Nucleus accumbens (tissue), 56 donors: Measurements from ENCODE around the gene CCNK.

Experiments used
- DNase-seq, 56 donors: peaks; one replicate each; lab custom pipeline; 2025; lab: John Stamatoyannopoulos, UW

Gene CCNK

GRCh38 chr14:99532310-99532709 lies 51.1 kb downstream of the CCNK start:
- DNase-seq = no peak

- DNase-seq = peak in 1 of 56 donors; percentile 26
Measured at GRCh38 chr14:99534333-99534732, 53.1 kb downstream of the CCNK start.

GRCh38 chr14:99534863-99535262 lies 53.7 kb downstream of the CCNK start:
- DNase-seq = peak in 30 of 56 donors; percentile 12 to 70 (median 34)

- DNase-seq = no peak
Measured at GRCh38 chr14:99535448-99535847, 54.2 kb downstream of the CCNK start.

- DNase-seq = no peak
Measured at GRCh38 chr14:99535908-99536778, 54.9 kb downstream of the CCNK start.

GRCh38 chr14:99537399-99537798 lies 56.2 kb downstream of the CCNK start:
- DNase-seq = peak in 2 of 56 donors; percentile 18 to 32

- no peak for DNase-seq
Measured at GRCh38 chr14:99538275-99538674, 57.1 kb downstream of the CCNK start.

- DNase-seq = no peak
Measured at GRCh38 chr14:99538733-99539132, 57.5 kb downstream of the CCNK start.

GRCh38 chr14:99539491-99539890 lies 58.3 kb downstream of the CCNK start:
- DNase-seq = no peak

- no peak for DNase-seq
Measured at GRCh38 chr14:99540196-99541032, 59.2 kb downstream of the CCNK start.

- no peak for DNase-seq
Measured at GRCh38 chr14:99541211-99541610, 60.0 kb downstream of the CCNK start.

GRCh38 chr14:99541677-99542470 lies 60.7 kb downstream of the CCNK start:
- DNase-seq = no peak

GRCh38 chr14:99542566-99542965 lies 61.4 kb downstream of the CCNK start:
- DNase-seq = no peak

- DNase-seq = no peak
Measured at GRCh38 chr14:99543370-99543769, 62.2 kb downstream of the CCNK start.

GRCh38 chr14:99543985-99544384 lies 62.8 kb downstream of the CCNK start:
- DNase-seq = no peak

- no peak for DNase-seq
Measured at GRCh38 chr14:99544991-99545390, 63.8 kb downstream of the CCNK start.

- DNase-seq = no peak
Measured at GRCh38 chr14:99545586-99545985, 64.4 kb downstream of the CCNK start.

- DNase-seq = no peak
Measured at GRCh38 chr14:99546234-99546879, 65.1 kb downstream of the CCNK start.

- no peak for DNase-seq
Measured at GRCh38 chr14:99548255-99548654, 67.0 kb downstream of the CCNK start.

GRCh38 chr14:99548871-99549515 lies 67.8 kb downstream of the CCNK start:
- DNase-seq = peak in 26 of 56 donors; percentile 13 to 76 (median 38)
